IMR-90 (cell line): ENCODE results near the gene LAG3. TPM values are rescaled to one million over a fixed set of nuclear protein-coding genes. Genes with fewer than 3 reads are reported as not detected.

Source experiments
- ATAC-seq: fragments of 200-7000 bp; cut with Tn5 transposase; 2 replicates; pipeline ENCODE4 v1.9.1; 2020; ENCODE audit warnings: low read depth, mild to moderate bottlenecking, moderate library complexity
- BruUV-seq: library from RNA; stranded (reverse); fragments of 400-500 nt; replicated peaks from 2 replicates; lab custom pipeline; 2021; lab: Mats Ljungman, UMichigan
- CTCF ChIA-PET: fragments of 300-600 bp; formaldehyde crosslinking; extraction: SDS; loops from one replicate; lab custom pipeline; 2021; ENCODE audit warnings: antibody characterized with exemption; lab: Yijun Ruan, JAX
- POLR2A ChIA-PET: fragments of 300-600 bp; sonication (Branson Sonifier 250); formaldehyde crosslinking; loops from one replicate; lab custom pipeline; 2022; ENCODE audit warnings: antibody characterized with exemption; ENCODE audit not compliant: unreplicated experiment; lab: Charles Lee
- DNase-seq: peaks from one replicate; pipeline ENCODE4 v3.0.0; 2013
- H2AFZ ChIP-seq: replicated peaks from 2 replicates; pipeline ENCODE3; 2013; ENCODE audit warnings: low read length, mild to moderate bottlenecking; ENCODE audit not compliant: poor library complexity
- H2AK5ac ChIP-seq: 2 replicates; pipeline ENCODE4 v1.6.1; 2013; ENCODE audit warnings: low read depth, low read length, inconsistent platforms
- H2AK9ac ChIP-seq: replicated peaks from 2 replicates; pipeline ENCODE3; 2013; ENCODE audit warnings: mild to moderate bottlenecking, low read depth, low read length, moderate library complexity; ENCODE audit not compliant: poor library complexity
- H2BK120ac ChIP-seq: 2 replicates; pipeline ENCODE4 v1.6.1; 2013; ENCODE audit warnings: low read depth, low read length, inconsistent platforms
- H2BK15ac ChIP-seq: 3 replicates; pipeline ENCODE4 v1.6.1; 2013; ENCODE audit warnings: low read depth, low read length, inconsistent platforms
- H2BK20ac ChIP-seq: 2 replicates; pipeline ENCODE4 v1.6.1; 2013; ENCODE audit warnings: low read depth, mild to moderate bottlenecking, inconsistent platforms, low read length, moderate library complexity
- H2BK5ac ChIP-seq: 2 replicates; pipeline ENCODE4 v1.6.1; 2013; ENCODE audit warnings: mild to moderate bottlenecking, low read depth, low read length, inconsistent platforms; ENCODE audit not compliant: poor library complexity, severe bottlenecking
- H3K14ac ChIP-seq: replicated peaks from 2 replicates; pipeline ENCODE4 v1.6.1; 2013; ENCODE audit warnings: low read depth, low read length, inconsistent platforms
- H3K18ac ChIP-seq: 2 replicates; pipeline ENCODE4 v1.6.1; 2013; ENCODE audit warnings: low read depth, low read length, control low read depth
- H3K23ac ChIP-seq: 2 replicates; pipeline ENCODE4 v1.6.1; 2013; ENCODE audit warnings: low read depth, low read length, inconsistent platforms
- H3K27ac ChIP-seq: 2 replicates; pipeline ENCODE4 v1.5.1; 2013; ENCODE audit warnings: mild to moderate bottlenecking, control low read depth, low read length; ENCODE audit not compliant: insufficient read depth
- H3K27me3 ChIP-seq: 2 replicates; pipeline ENCODE4 v1.6.1; 2013; ENCODE audit warnings: low read length; ENCODE audit not compliant: control insufficient read depth, insufficient read depth
- H3K36me3 ChIP-seq: 2 replicates; pipeline ENCODE4 v1.6.1; 2013; ENCODE audit warnings: low read length, mixed read lengths; ENCODE audit not compliant: control insufficient read depth, insufficient read depth
- H3K4ac ChIP-seq: 2 replicates; pipeline ENCODE4 v1.6.1; 2013; ENCODE audit warnings: low read depth, low read length, inconsistent platforms
- H3K4me1 ChIP-seq: 2 replicates; pipeline ENCODE4 v1.6.1; 2013; ENCODE audit warnings: low read length, mixed read lengths; ENCODE audit not compliant: control insufficient read depth, insufficient read depth
- H3K4me2 ChIP-seq: 2 replicates; pipeline ENCODE4 v1.6.1; 2013; ENCODE audit warnings: low read depth, mild to moderate bottlenecking, control low read depth, low read length, moderate library complexity
- H3K4me3 ChIP-seq: 2 replicates; pipeline ENCODE4 v1.5.1; 2013; ENCODE audit warnings: low read depth, mild to moderate bottlenecking, control low read depth, low read length, moderate library complexity; ENCODE audit not compliant: insufficient read depth
- H3K56ac ChIP-seq: 2 replicates; pipeline ENCODE4 v1.6.1; 2013; ENCODE audit warnings: low read length, inconsistent platforms; ENCODE audit not compliant: insufficient read depth; ENCODE audit errors: extremely low read depth
- H3K79me1 ChIP-seq, 2 experiments: 2 replicates each; pipeline ENCODE4 v1.6.1; 2013; ENCODE audit warnings: low read length in 2 of 2, inconsistent platforms in 1 of 2, low read depth in 1 of 2
- H3K9ac ChIP-seq: 2 replicates; pipeline ENCODE4 v1.6.1; 2013; ENCODE audit warnings: low read depth, low read length, control low read depth
- H3K9me1 ChIP-seq: 2 replicates; pipeline ENCODE4 v1.6.1; 2013; ENCODE audit warnings: low read length, inconsistent platforms; ENCODE audit not compliant: insufficient read depth
- H3K9me3 ChIP-seq: 2 replicates; pipeline ENCODE4 v1.6.1; 2013; ENCODE audit warnings: low read length; ENCODE audit not compliant: control insufficient read depth, insufficient read depth
- H4K20me1 ChIP-seq: 2 replicates; pipeline ENCODE4 v1.6.1; 2013; ENCODE audit warnings: low read length, inconsistent platforms; ENCODE audit not compliant: insufficient read depth
- H4K5ac ChIP-seq: 2 replicates; pipeline ENCODE4 v1.6.1; 2013; ENCODE audit warnings: mild to moderate bottlenecking, low read depth, low read length, control low read depth
- H4K8ac ChIP-seq, 2 experiments: 2 replicates each; pipeline ENCODE4 v1.6.1; 2013; ENCODE audit warnings: low read depth in 2 of 2, low read length in 2 of 2, control low read depth in 1 of 2, inconsistent platforms in 1 of 2
- H4K91ac ChIP-seq: 2 replicates; pipeline ENCODE4 v1.6.1; 2013; ENCODE audit warnings: low read depth, low read length, inconsistent platforms; ENCODE audit not compliant: insufficient read depth
- BHLHE40 ChIP-seq: fragments of 150-350 bp; IDR thresholded peaks from 2 replicates; pipeline ENCODE4 v1.6.1; 2016; ENCODE audit warnings: mild to moderate bottlenecking, low read depth, low read length
- CEBPB ChIP-seq: IDR thresholded peaks from 2 replicates; pipeline ENCODE4 v1.6.1; 2012; ENCODE audit warnings: low read depth, low read length, improper control_type of control experiment
- CHD1 ChIP-seq: IDR thresholded peaks from 2 replicates; pipeline ENCODE4 v1.6.1; 2012; ENCODE audit warnings: low read depth, low read length, improper control_type of control experiment
- CTCF ChIP-seq: conservative IDR thresholded peaks from 2 replicates; pipeline ENCODE4 v1.5.1; 2012; ENCODE audit warnings: mild to moderate bottlenecking, low read depth, low read length, improper control_type of control experiment
- ELK1 ChIP-seq: fragments of 150-350 bp; IDR thresholded peaks from 2 replicates; pipeline ENCODE4 v1.6.1; 2016; ENCODE audit warnings: low read depth, mild to moderate bottlenecking, low read length, moderate library complexity, borderline replicate concordance
- FOS ChIP-seq: fragments of 150-350 bp; IDR thresholded peaks from 2 replicates; pipeline ENCODE4 v1.6.1; 2016; ENCODE audit warnings: low read depth, low read length
- MAFK ChIP-seq: IDR thresholded peaks from 2 replicates; pipeline ENCODE4 v1.6.1; 2012; ENCODE audit warnings: low read depth, low read length, improper control_type of control experiment
- MAZ ChIP-seq: IDR thresholded peaks from 2 replicates; pipeline ENCODE4 v1.6.1; 2012; ENCODE audit warnings: low read depth, mild to moderate bottlenecking, low read length, improper control_type of control experiment, moderate library complexity, borderline replicate concordance
- MXI1 ChIP-seq: IDR thresholded peaks from 2 replicates; pipeline ENCODE4 v1.6.1; 2012; ENCODE audit warnings: low read depth, mild to moderate bottlenecking, low read length, moderate library complexity, borderline replicate concordance
- NFE2L2 ChIP-seq: fragments of 150-350 bp; IDR thresholded peaks from 2 replicates; pipeline ENCODE4 v1.6.1; 2016; ENCODE audit warnings: low read depth, mild to moderate bottlenecking, low read length
- POLR2A ChIP-seq: IDR thresholded peaks from 2 replicates; pipeline ENCODE4 v1.6.1; 2012; ENCODE audit warnings: mild to moderate bottlenecking, low read depth, low read length
- RAD21 ChIP-seq: IDR thresholded peaks from 2 replicates; pipeline ENCODE4 v1.6.1; 2012; ENCODE audit warnings: low read length, improper control_type of control experiment
- RCOR1 ChIP-seq: IDR thresholded peaks from 2 replicates; pipeline ENCODE4 v1.6.1; 2012; ENCODE audit warnings: mild to moderate bottlenecking, low read length, improper control_type of control experiment; ENCODE audit not compliant: insufficient replicate concordance
- RFX5 ChIP-seq: IDR thresholded peaks from 2 replicates; pipeline ENCODE4 v1.8.0; 2012; ENCODE audit warnings: low read depth, mild to moderate bottlenecking, low read length, moderate library complexity
- SMC3 ChIP-seq: fragments of 150-350 bp; IDR thresholded peaks from 2 replicates; pipeline ENCODE4 v1.6.1; 2016; ENCODE audit warnings: low read depth, mild to moderate bottlenecking, antibody characterized with exemption, low read length, moderate library complexity
- USF2 ChIP-seq: fragments of 150-350 bp; IDR thresholded peaks from 2 replicates; pipeline ENCODE4 v1.6.1; 2017; ENCODE audit warnings: mild to moderate bottlenecking, antibody characterized with exemption, low read length, low read depth
- WGBS, 2 experiments: methylation state at CpG; one replicate each; pipeline versions ENCODE4 v1.1.5 to v1.1.7; 2013; ENCODE audit warnings: missing lambda C conversion rate in 2 of 2; ENCODE audit not compliant: insufficient read length in 1 of 2; ENCODE audit errors: extremely low coverage in 2 of 2; 5-methylcytosine and 5-hydroxymethylcytosine counted together
- dilution Hi-C: fragments of 300-500 bp; cut with HindIII; formaldehyde crosslinking; loops from one replicate; pipeline ENCODE4 v1.14.3; 2018; ENCODE audit warnings: low sequenced_read_pairs; ENCODE audit not compliant: unreplicated experiment
- in situ Hi-C: fragments of 300-500 bp; cut with MboI; formaldehyde crosslinking; loops from 3 replicates; pipeline ENCODE4 v1.14.3; 2019; ENCODE audit warnings: low sequenced_read_pairs, inconsistent platforms, mixed read lengths
- intact Hi-C: fragments of 100-400 bp; cut with micrococcal nuclease; formaldehyde crosslinking; loops from 2 replicates; pipeline ENCODE4 v1.10.0; 2022
- polyA plus RNA-seq, 3 experiments: library from polyadenylated mRNA; depleted of rRNA; stranded (reverse); fragments of >200 nt; gene quantifications; 2 replicates each; pipeline ENCODE4 v1.2.3, GENCODE V29; 2012; ENCODE audit warnings: low replicate concordance in 1 of 3
- total RNA-seq: library from RNA; depleted of rRNA; stranded (reverse); fragments of >200 nt; gene quantifications from 2 replicates; pipeline ENCODE4 v1.2.3, GENCODE V29; 2012

Gene LAG3
- total and polyA plus RNA-seq, 2 of the 4 experiments (the other 2 are of a cell fraction), result 0.41 TPM; not detected in 1

- Histone ChIP-seq H3K4me2 (no peak overlapping the region), H3K36me3 (peaks cover 3% of the 10 kb centered on the region), H2AK9ac (no peak overlapping the region), H2BK120ac (no peak overlapping the region), H3K4ac (no peak overlapping the region), H3K79me1 (peaks cover 0 to 3% of the 10 kb centered on the region in 2 experiments; a peak in 1 of 4 replicates), H4K8ac (no peak overlapping the region), H3K4me3 (no peak overlapping the region), H3K9ac (no peak overlapping the region), H3K9me1 (peaks cover 4% of the 10 kb centered on the region; the same call in 1 of the 2 replicates), H4K20me1 (no peaks in the 10 kb centered on the region), H3K56ac (no peak overlapping the region), H4K5ac (no peak overlapping the region), H2BK20ac (no peak overlapping the region), H2AK5ac (no peak overlapping the region), H2BK5ac (no peak overlapping the region), H3K27ac (no peak overlapping the region), H3K4me1 (peaks cover 10% of the 10 kb centered on the region; the same call in 1 of the 2 replicates), H3K27me3 (peaks cover 4% of the 10 kb centered on the region; the same call in 1 of the 2 replicates), H3K14ac (no peak overlapping the region), H4K91ac (no peak overlapping the region), H2BK15ac (no peak overlapping the region), H3K23ac (no peak overlapping the region), H2AFZ (no peak overlapping the region), H3K9me3 (no peaks in the 10 kb centered on the region), H3K18ac (no peak overlapping the region)
- BruUV-seq, result no TSS peak
- no peak for DNase-seq
- CTCF ChIA-PET, result no interaction called here
- in situ Hi-C loops (no loop called here), intact Hi-C loops (no loop called here), dilution Hi-C loops (no loop called here)
- TF ChIP-seq CTCF (no peak), USF2 (no peak), MXI1 (no peak), NFE2L2 (no peak), FOS (no peak), CHD1 (no peak), MAFK (no peak), ELK1 (no peak), RFX5 (no peak), RAD21 (no peak), MAZ (no peak), RCOR1 (no peak), SMC3 (no peak), BHLHE40 (no peak), CEBPB (no peak), POLR2A (no peak)
- no peak for ATAC-seq
- POLR2A ChIA-PET, result no interaction called here
- no CpG with 5 or more reads among the region's 5 CpGs for WGBS, 2 experiments
Observed at GRCh38 chr12:6818645-6819044, 46.3 kb downstream of the LAG3 start.
